Activated T-cell treated with anti-CD3 and anti-CD28 coated beads, Interleukin-2, amount 50 U/mL, for 4 hours (primary cell): ENCODE measurements around the gene IL1R2. TPM values are rescaled to one million over a fixed set of nuclear protein-coding genes. Genes with fewer than 3 reads are reported as not detected.

Experiments used
- ATAC-seq, 2 donors: fragments of 200-7000 bp; cut with Tn5 transposase; one replicate each; pipeline ENCODE4 v1.10.0; 2021
- DNase-seq: peaks from one replicate; pipeline ENCODE4 v3.0.0-alpha.2; 2020
- H3K27me3 Mint-ChIP-seq: one replicate; pipeline ENCODE4 v1.8.0; 2021; ENCODE audit warnings: low read depth, mixed read lengths
- H3K36me3 Mint-ChIP-seq: one replicate; pipeline ENCODE4 v1.8.0; 2022; ENCODE audit warnings: mixed read lengths; ENCODE audit not compliant: insufficient read depth
- H3K4me1 Mint-ChIP-seq: one replicate; pipeline ENCODE4 v1.8.0; 2021; ENCODE audit warnings: low read depth, mixed read lengths
- H3K4me3 Mint-ChIP-seq: one replicate; pipeline ENCODE4 v1.8.0; 2021; ENCODE audit warnings: mild to moderate bottlenecking, moderate library complexity, mixed read lengths
- H3K9me3 Mint-ChIP-seq: one replicate; pipeline ENCODE4 v1.8.0; 2021; ENCODE audit warnings: mixed read lengths
- total RNA-seq, 3 donors: library from RNA; stranded (reverse); gene quantifications; one replicate each; pipeline ENCODE4 v1.2.1, GENCODE V29; 2021

IL1R2 gene
- total RNA-seq, 3 donors from 2014 or later, result 4.1 to 11.4 (median 4.3) TPM

DNA sequence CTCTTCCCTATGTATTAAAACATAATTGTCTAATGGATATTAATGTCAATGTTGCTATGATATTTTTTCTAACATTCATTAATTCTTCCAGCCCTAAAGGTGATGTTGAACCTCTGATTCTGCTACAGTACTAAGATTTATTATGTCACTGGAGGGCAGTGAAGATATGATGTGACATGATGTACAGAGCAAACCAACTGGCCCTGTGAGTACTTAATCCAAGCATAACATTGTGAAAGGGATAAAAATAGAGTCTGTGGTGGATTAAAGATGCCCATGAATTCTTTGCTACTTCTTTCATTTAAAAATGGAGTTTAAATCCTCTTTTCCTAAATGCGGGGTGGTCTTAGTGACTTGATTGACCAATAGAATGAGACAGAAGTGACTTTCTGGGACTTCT is 51.8 kb downstream of the IL1R2 start:
- Mint-ChIP-seq H3K36me3 (no peaks in the 10 kb centered on the region), H3K4me1 (peaks cover 10% of the 10 kb centered on the region), H3K27me3 (peaks cover 38% of the 10 kb centered on the region), H3K4me3 (no peak overlapping the region), H3K9me3 (no peaks in the 10 kb centered on the region)
- ATAC-seq (no peak), DNase-seq (no peak)

DNA sequence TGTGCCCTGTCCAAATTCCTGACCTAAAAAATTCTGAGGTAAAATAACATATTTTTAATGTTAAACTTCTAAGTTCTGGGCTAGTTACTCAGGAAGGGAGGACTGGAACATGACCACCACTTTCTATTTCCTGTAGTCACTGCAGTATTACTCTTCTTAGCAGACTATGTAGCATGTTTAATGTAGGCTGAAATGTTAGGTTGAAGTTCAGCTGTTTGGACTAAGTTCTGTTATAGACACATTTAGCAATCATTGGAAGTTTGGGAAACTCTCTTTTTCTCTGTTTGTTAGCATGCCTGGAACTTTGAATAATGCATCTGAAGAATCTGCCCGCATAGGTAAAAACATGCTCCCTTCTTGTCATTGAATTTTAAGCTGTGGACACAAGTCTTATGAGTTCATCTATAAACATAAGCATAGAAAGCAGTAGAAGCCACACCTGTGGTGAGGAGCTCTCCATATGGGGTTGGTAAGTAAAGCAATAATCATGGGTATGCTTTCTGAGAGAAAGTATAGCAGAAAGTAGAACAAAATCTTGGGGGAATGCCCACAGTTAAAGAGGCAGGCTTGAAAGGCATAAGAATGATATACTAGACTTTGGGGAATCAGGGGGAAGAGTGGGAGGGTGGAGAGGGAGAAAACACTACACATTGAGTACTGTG is 52.6 kb downstream of the IL1R2 start:
- ATAC-seq (peak; percentile 40 to 58), DNase-seq (no peak)
- no peaks in the 10 kb centered on the region for H3K36me3 Mint-ChIP-seq
- peaks cover 36% of the 10 kb centered on the region for H3K27me3 Mint-ChIP-seq
- peaks cover 10% of the 10 kb centered on the region for H3K4me1 Mint-ChIP-seq
- no peaks in the 10 kb centered on the region for H3K9me3 Mint-ChIP-seq
- H3K4me3 Mint-ChIP-seq, result no peak overlapping the region

DNA sequence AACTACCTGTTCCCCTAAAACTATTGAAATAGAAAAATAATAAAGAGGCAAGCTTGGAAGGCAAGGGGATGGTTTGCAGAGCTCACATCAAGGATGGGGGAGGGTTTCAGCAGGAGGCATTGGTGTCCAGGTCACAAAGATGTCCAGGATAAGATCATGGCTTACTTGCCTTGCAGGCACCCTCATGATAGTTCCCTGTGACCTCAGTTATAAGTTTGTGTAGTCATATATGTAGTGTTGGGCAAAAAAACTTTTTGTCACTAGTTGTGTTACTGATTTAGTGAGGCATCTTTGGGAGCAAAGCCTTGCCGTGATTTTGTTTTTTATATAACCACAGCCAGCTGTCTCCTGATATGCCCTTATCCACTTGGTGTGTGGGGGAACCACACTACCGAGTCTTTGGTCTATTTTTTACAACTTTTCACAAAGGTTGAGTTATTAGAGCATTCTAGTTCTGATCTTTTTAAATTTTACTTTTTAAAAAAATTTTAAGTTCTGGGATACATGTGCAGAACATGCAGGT is 53.3 kb downstream of the IL1R2 start:
- Mint-ChIP-seq H3K4me1 (peaks cover 10% of the 10 kb centered on the region), H3K36me3 (no peaks in the 10 kb centered on the region), H3K27me3 (peaks cover 36% of the 10 kb centered on the region), H3K9me3 (no peaks in the 10 kb centered on the region), H3K4me3 (no peak overlapping the region)
- ATAC-seq (peak in 1 of 2 donors; percentile 34), DNase-seq (no peak)

DNA sequence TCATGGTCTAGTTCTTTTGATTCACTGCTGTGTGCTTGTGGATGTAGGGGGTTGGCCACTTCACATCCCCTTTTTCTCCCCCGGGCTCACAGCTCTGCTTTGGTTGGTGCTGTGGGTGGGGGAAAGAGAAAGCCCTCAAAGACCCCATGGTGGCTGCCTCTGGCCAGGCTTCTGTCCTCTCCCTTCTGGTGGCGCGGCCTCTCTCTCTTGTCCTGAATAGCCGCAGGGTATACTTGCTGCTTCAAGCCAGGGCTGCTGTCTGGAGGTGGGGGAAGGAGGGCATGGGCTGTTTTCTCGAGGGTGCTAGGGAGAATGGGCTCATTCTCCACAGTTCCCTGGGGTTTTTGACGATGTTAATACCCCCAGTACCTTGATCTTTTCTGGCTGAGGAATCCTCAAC is 53.9 kb downstream of the IL1R2 start:
- no peak for DNase-seq
- Mint-ChIP-seq H3K9me3 (no peaks in the 10 kb centered on the region), H3K27me3 (peaks cover 36% of the 10 kb centered on the region), H3K36me3 (no peaks in the 10 kb centered on the region), H3K4me1 (peaks cover 15% of the 10 kb centered on the region), H3K4me3 (no peak overlapping the region)
- no peak for ATAC-seq

DNA sequence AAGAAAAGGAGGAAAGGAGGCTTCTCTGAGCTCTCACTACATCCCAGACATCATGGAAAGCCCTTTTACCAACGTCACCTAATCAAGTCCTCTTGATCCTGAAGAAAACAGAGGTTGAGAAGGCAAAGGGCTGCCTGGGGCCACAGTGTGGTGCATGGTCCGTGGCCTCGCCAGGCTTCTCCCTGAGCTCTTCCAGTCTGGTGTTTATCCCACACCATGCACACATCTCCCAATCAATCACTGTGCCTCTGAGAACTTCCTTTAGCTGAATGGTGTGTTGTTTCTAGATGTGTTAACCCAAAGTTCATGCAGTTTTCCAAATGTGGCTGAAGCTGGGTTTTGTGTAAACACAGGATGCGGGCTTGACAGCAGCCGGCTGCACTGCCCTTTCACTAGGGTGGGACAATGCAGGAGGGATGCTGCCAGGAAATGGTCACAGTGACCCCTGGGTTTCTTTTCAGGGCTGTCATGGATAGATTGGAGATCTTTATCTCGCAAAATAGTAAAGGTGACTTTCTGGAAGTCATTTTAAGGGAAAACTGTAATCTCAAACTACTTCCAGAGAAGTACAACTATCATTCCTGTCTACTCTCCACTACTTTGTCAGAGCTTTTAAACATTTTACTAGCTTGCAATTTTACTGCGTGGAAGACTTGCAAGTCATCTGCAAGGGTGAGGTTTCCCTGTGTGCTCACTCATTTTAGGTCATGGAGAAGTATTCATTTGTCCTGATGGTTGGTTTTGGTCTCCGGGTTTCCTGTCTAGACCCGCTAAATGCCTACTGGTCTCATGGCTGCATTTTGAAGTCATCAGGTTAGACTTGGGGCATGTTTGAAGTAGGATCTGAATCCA is 54.6 kb downstream of the IL1R2 start:
- Mint-ChIP-seq H3K36me3 (no peaks in the 10 kb centered on the region), H3K4me1 (peaks cover 13% of the 10 kb centered on the region), H3K27me3 (peaks cover 32% of the 10 kb centered on the region), H3K9me3 (no peaks in the 10 kb centered on the region), H3K4me3 (no peak overlapping the region)
- ATAC-seq (no peak), DNase-seq (no peak)

DNA sequence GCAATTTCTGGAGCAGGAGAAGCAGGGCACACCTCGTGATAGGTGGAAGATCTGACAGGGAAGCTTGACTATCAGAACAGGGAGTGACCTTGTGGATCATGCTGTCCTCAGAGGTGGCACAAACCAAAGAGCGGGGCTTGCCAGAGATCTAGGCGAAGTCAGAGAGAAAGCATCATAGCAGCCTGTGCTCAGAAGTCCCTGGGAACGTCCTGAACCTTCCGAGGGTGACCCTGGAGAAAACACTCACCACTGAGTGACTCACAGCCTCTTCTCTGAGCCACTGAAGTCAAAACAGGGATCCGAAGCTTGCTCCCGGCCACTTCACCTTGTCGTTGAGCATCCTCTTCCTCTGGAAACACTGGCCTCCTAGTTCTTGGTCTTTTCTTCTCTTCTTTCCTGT is 56.7 kb downstream of the IL1R2 start:
- DNase-seq, result no peak
- Mint-ChIP-seq H3K27me3 (peaks cover 22% of the 10 kb centered on the region), H3K4me1 (peaks cover 11% of the 10 kb centered on the region), H3K9me3 (no peaks in the 10 kb centered on the region), H3K36me3 (no peaks in the 10 kb centered on the region), H3K4me3 (no peak overlapping the region)
- ATAC-seq, result no peak

DNA sequence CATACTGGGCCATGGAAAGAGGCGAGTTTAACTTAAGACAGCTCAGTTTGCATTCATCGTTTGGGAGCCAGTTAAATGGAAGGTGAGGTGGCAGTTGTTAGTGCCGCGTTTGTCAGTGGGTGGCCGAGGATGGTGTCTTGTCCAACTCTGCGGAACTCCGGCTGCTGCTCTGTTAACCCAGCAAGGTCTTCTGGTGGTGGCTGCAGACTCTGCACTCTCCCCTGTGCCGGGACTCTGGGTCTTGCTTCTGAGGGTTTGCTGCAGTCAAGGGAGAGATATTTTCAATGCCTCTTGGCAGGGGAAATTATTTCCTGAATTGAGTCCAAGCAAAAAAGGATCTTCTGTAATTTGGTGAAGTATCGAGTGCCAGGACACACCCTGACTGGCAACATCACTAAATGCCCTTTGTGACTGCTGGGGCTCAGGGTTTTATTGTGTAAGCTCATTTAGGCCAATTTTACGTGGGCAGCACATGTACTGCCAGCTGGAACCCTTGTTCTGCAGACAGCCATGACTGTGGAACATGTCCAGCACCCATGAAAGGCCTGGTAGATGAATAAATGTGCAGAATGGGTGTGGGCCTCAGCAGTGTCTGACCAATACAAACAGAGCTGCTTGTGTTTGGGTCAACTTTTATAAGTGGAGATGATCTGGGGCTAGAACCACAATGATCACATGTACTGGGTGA is 58.1 kb downstream of the IL1R2 start:
- Mint-ChIP-seq H3K4me1 (peaks cover 8% of the 10 kb centered on the region), H3K27me3 (peaks cover 14% of the 10 kb centered on the region), H3K4me3 (no peak overlapping the region), H3K9me3 (no peaks in the 10 kb centered on the region), H3K36me3 (no peaks in the 10 kb centered on the region)
- ATAC-seq (no peak), DNase-seq (no peak)

DNA sequence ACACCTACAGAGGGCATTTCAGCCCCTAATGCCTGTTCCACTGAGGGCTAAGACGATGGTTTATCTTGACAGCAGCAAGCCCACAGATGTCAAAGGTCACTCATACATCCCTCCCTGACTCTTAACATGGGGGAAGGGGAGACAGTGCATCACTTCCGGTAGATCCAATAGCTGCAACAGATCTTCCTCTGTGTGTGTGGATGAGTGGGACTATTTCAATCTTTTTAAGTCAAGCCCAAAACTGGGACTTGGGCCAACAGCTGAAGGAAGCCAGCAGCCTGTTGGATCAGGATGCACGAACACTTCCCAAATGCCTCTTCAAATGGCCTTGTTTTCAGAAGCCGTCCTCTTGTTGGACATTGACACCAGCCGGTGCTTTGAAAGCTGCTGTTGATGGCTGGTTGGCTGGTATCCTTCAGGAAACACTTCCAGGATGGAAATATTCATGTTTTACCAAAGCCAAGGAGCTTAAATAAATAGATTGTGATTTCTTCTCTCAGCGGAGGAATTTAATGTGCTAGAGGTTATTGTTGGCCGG is 59.2 kb downstream of the IL1R2 start:
- no peaks in the 10 kb centered on the region for H3K9me3 Mint-ChIP-seq

DNA sequence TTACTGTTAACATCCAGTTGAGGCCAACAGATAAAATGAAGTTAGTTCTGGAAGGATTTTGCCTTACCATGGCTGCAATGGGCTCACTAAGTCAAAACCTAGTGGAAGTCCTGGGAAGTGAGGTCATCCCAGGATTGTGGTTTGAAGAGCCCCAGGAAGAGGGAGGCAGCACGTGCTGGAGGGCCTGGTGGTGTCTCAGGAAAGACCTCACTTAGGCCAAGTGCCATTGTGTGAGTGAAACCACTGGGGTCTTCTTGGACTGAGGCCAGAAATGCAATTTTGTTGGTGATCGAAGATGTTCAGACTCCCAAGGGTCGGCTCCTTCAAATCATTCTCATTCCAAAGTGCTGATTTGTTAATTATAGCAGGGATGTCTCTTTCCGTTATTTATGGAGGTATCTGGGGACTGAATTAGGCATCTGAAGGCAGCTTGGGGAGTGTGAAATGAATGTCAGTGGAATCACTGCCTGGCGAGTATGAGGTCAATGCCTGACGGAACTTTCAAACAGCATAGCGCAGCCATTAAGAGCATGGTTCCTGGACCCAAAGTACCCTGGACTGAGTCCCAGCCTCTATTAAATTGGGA is 60.0 kb downstream of the IL1R2 start:
- Mint-ChIP-seq H3K9me3 (no peaks in the 10 kb centered on the region), H3K36me3 (no peaks in the 10 kb centered on the region), H3K4me3 (no peak overlapping the region), H3K27me3 (peaks cover 3% of the 10 kb centered on the region), H3K4me1 (peaks cover 14% of the 10 kb centered on the region)
- no peak for DNase-seq
- no peak for ATAC-seq

More for the DNA sequence above, 59.2 kb downstream of the IL1R2 start:
- DNase-seq (no peak), ATAC-seq (no peak)
- H3K36me3 Mint-ChIP-seq, result no peaks in the 10 kb centered on the region
- peaks cover 13% of the 10 kb centered on the region for H3K4me1 Mint-ChIP-seq
- H3K4me3 Mint-ChIP-seq, result no peak overlapping the region
- H3K27me3 Mint-ChIP-seq, result peaks cover 9% of the 10 kb centered on the region

DNA sequence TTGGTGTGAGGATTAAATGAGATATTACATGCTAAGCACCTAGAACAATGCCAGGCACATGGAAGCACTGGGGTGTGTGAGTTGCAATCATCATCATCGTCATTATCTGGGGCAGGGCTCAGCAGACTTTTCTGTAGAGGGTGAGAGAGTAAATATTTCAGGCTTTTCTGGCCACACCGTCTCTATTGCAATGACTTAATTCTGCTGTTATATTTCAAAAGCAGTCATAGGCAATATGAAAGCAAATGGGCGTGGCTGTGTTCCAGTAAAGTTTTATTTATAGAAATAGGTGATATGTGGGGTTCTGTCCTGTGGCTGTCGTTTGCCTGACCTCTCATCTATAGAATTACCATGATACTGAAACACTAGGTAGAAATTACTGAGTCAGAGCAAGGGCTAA is 60.6 kb downstream of the IL1R2 start:
- no peaks in the 10 kb centered on the region for H3K9me3 Mint-ChIP-seq
- ATAC-seq (no peak), DNase-seq (no peak)
- H3K36me3 Mint-ChIP-seq, result no peaks in the 10 kb centered on the region
- no peaks in the 10 kb centered on the region for H3K27me3 Mint-ChIP-seq
- H3K4me3 Mint-ChIP-seq, result no peak overlapping the region
- peaks cover 19% of the 10 kb centered on the region for H3K4me1 Mint-ChIP-seq

DNA sequence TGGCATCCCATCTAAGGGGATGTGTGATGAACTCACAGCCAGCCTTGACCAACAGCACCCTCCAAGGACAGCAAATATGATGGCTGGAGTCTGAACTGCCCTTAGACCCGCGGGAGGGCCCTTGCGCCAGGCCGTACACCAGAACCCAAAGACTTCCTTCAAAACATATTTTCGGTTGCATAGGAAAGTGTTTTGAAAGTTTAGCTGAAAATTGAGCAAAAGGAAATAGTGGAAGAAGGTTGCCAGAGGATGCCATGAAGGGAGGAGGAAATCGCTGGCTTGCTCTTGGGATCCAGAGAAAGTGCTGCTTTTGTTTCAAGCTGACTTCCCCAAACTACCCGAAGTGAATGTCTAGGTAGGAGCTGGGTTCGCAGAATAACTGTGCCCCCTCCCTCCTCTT is 61.3 kb downstream of the IL1R2 start:
- no peaks in the 10 kb centered on the region for H3K9me3 Mint-ChIP-seq
- no peaks in the 10 kb centered on the region for H3K36me3 Mint-ChIP-seq
- peaks cover 23% of the 10 kb centered on the region for H3K4me1 Mint-ChIP-seq
- no peak for DNase-seq
- H3K27me3 Mint-ChIP-seq, result no peaks in the 10 kb centered on the region
- H3K4me3 Mint-ChIP-seq, result no peak overlapping the region
- ATAC-seq, result no peak

DNA sequence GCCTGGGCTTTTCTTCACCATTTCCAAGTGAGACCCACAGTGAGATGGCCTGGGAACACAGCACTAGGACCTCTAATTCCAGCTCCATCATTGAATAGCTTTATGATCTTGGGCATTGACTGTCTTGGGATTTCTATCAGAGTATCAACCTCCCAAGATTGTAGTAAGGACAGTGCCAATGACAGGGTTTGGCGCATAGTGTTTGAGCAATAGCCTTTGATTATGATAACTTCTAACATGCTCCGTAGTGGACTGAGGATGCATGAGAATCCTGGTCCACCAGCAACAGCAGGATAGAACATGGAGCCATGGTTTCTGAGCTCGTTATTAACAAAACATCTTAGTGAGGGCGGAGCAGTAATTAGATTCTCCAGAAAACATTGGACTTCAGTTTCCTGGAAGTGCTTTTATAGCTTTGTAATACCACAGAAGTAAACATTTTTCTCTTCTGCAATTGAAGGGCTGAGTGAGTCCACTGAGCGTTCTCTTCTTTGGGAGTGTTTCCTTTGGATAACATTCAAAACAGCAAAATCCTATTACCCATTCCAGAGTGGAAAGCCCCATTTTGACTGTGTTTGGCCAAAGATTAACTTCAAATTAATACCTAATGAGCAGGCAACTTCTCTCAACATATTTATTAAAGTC is 63.7 kb downstream of the IL1R2 start:
- H3K36me3 Mint-ChIP-seq, result no peaks in the 10 kb centered on the region
- no peak for ATAC-seq

DNA sequence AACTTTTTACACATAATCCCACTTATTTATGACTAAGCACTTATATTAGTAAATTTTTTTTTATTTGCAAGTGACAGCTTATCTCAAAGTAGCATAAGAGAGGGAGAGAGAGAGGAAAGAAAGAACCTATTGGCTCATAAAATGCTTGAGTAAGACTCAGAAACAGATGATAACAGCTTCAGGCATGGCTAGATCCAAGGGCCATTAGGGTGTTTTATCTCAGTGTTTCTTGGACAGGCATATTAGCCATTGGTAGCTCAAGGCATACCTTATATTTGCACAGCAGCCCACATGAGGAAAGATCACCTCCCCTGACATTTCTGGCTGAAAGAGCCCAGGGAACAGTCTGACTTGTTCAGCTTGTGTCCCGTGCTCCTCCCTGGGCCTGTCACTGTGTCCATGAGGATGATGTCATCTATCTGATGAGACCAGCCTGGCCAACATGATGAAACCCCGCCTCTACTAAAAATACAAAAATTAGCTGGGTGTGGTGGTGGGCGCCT is 64.4 kb downstream of the IL1R2 start:
- Mint-ChIP-seq H3K9me3 (no peaks in the 10 kb centered on the region), H3K36me3 (no peaks in the 10 kb centered on the region), H3K4me3 (no peak overlapping the region), H3K4me1 (peaks cover 20% of the 10 kb centered on the region), H3K27me3 (no peaks in the 10 kb centered on the region)
- ATAC-seq (no peak), DNase-seq (no peak)

More for the DNA sequence above, 63.7 kb downstream of the IL1R2 start:
- Mint-ChIP-seq H3K27me3 (no peaks in the 10 kb centered on the region), H3K4me3 (no peak overlapping the region), H3K4me1 (peaks cover 21% of the 10 kb centered on the region), H3K9me3 (no peaks in the 10 kb centered on the region)
- DNase-seq, result no peak
